H4 (cell line): ENCODE data around the gene NCK2. TPM values are rescaled to one million over a fixed set of nuclear protein-coding genes. Genes with fewer than 3 reads are reported as not detected.
A peak's percentile ranks its signal among the peaks of the same experiment; 100 is the strongest.

Source experiments
- DNase-seq: peaks from one replicate; pipeline ENCODE4 v3.0.0-alpha.2; 2015; ENCODE audit warnings: low spot score
- total RNA-seq: library from RNA; depleted of rRNA; stranded (reverse); fragments of >200 nt; shearing (Covaris generic); gene quantifications from 2 replicates; pipeline ENCODE4 v1.2.3, GENCODE V29; 2014

NCK2 gene
- total RNA-seq, 1 experiment from 2014 or later, result 17.6 TPM

GRCh38 chr2:105790461-105791149, 45.9 kb downstream of the NCK2 start:
- no peak for DNase-seq

GRCh38 chr2:105791229-105791628, 46.5 kb downstream of the NCK2 start:
- DNase-seq, result no peak

- DNase-seq, result no peak
These were observed 47.8 kb downstream of the NCK2 start for GRCh38 chr2:105792561-105792960.

GRCh38 chr2:105793196-105793975, 48.7 kb downstream of the NCK2 start:
- no peak for DNase-seq

- no peak for DNase-seq
These were observed 50.3 kb downstream of the NCK2 start for GRCh38 chr2:105794926-105795574.

GRCh38 chr2:105795575-105795934, 50.8 kb downstream of the NCK2 start:
- DNase-seq, result peak; percentile 18

GRCh38 chr2:105796131-105796638, 51.5 kb downstream of the NCK2 start:
- DNase-seq, result no peak

GRCh38 chr2:105796791-105797190, 52.1 kb downstream of the NCK2 start:
- no peak for DNase-seq

- DNase-seq, result peak; percentile 84
These were observed 52.6 kb downstream of the NCK2 start for GRCh38 chr2:105797298-105797819.

- no peak for DNase-seq
These were observed 53.9 kb downstream of the NCK2 start for GRCh38 chr2:105798595-105798994.

- DNase-seq, result no peak
These were observed 55.5 kb downstream of the NCK2 start for GRCh38 chr2:105800036-105800713.

- no peak for DNase-seq
These were observed 56.4 kb downstream of the NCK2 start for GRCh38 chr2:105800953-105801635.

GRCh38 chr2:105801961-105802360, 57.2 kb downstream of the NCK2 start:
- DNase-seq, result no peak

- no peak for DNase-seq
These were observed 57.9 kb downstream of the NCK2 start for GRCh38 chr2:105802587-105802986.

- no peak for DNase-seq
These were observed 58.6 kb downstream of the NCK2 start for GRCh38 chr2:105803337-105803736.

- no peak for DNase-seq
These were observed 59.1 kb downstream of the NCK2 start for GRCh38 chr2:105803773-105804172.

- DNase-seq, result peak; percentile 23
These were observed 59.6 kb downstream of the NCK2 start for GRCh38 chr2:105804266-105804665.

GRCh38 chr2:105806996-105807395, 62.3 kb downstream of the NCK2 start:
- no peak for DNase-seq

- no peak for DNase-seq
These were observed 63.8 kb downstream of the NCK2 start for GRCh38 chr2:105808423-105809096.

- DNase-seq, result no peak
These were observed 64.4 kb downstream of the NCK2 start for GRCh38 chr2:105809097-105809473.

GRCh38 chr2:105809723-105810122, 65.0 kb downstream of the NCK2 start:
- DNase-seq, result no peak
